ENCODE data around the gene MMP17.
A peak's percentile ranks its signal among the peaks of the same experiment; 100 is the strongest.

Gene MMP17

GRCh38 chr12:131850856-131851559, 22.8 kb downstream of the MMP17 start:
- peak; percentile 41 for DNase-seq

- DNase-seq, result no peak
Observed at GRCh38 chr12:131851741-131852550, 23.8 kb downstream of the MMP17 start.

GRCh38 chr12:131852551-131853299, 24.5 kb downstream of the MMP17 start:
- peak; percentile 45 for DNase-seq

GRCh38 chr12:131853832-131854797, 25.9 kb downstream of the MMP17 start:
- DNase-seq, result no peak

- DNase-seq, result no peak
Observed at GRCh38 chr12:131854861-131855476, 26.8 kb downstream of the MMP17 start.

GRCh38 chr12:131855521-131856142, 27.4 kb downstream of the MMP17 start:
- no peak for DNase-seq

GRCh38 chr12:131856366-131857097, 28.3 kb downstream of the MMP17 start:
- no peak for DNase-seq

GRCh38 chr12:131857908-131858850, 30.0 kb downstream of the MMP17 start:
- no peak for DNase-seq

- DNase-seq, result peak; percentile 45
Observed at GRCh38 chr12:131860472-131861260, 32.5 kb downstream of the MMP17 start.

GRCh38 chr12:131861261-131862083, 33.3 kb downstream of the MMP17 start:
- no peak for DNase-seq

- DNase-seq, result no peak
Observed at GRCh38 chr12:131862084-131862441, 33.9 kb downstream of the MMP17 start.

- peak; percentile 50 for DNase-seq
Observed at GRCh38 chr12:131862600-131862993, 34.4 kb downstream of the MMP17 start.

- no peak for DNase-seq
Observed at GRCh38 chr12:131862994-131863710, 35.0 kb downstream of the MMP17 start.

- DNase-seq, result peak; percentile 39
Observed at GRCh38 chr12:131863711-131864396, 35.7 kb downstream of the MMP17 start.

GRCh38 chr12:131864469-131864868, 36.3 kb downstream of the MMP17 start:
- DNase-seq, result no peak

- no peak for DNase-seq
Observed at GRCh38 chr12:131865180-131865875, 37.1 kb downstream of the MMP17 start.
